DOHH2 (cell line): ENCODE data around the gene LCE1C.

Experiments
- H3F3A ChIP-seq: fragments of 200-600 bp; sonication (generic), shearing (Covaris generic); 2 replicates; pipeline ENCODE4 v1.6.0; 2016; ENCODE audit warnings: antibody characterized with exemption, mild to moderate bottlenecking; ENCODE audit not compliant: control insufficient read depth, insufficient read depth
- H3K27ac ChIP-seq: fragments of 200-600 bp; sonication (generic); 2 replicates; pipeline ENCODE4 v1.5.1; 2014; ENCODE audit warnings: low read depth, mild to moderate bottlenecking, low read length, moderate library complexity
- H3K27me3 ChIP-seq: fragments of 200-600 bp; sonication (generic); 2 replicates; pipeline ENCODE4 v1.6.1; 2014; ENCODE audit warnings: mild to moderate bottlenecking, low read length, mixed read lengths; ENCODE audit not compliant: control insufficient read depth
- H3K36me3 ChIP-seq: fragments of 200-600 bp; sonication (generic); 2 replicates; pipeline ENCODE4 v1.6.1; 2014; ENCODE audit warnings: mild to moderate bottlenecking, low read length, moderate library complexity, mixed read lengths; ENCODE audit not compliant: control insufficient read depth
- H3K4me1 ChIP-seq: fragments of 200-600 bp; sonication (generic); 2 replicates; pipeline ENCODE4 v1.6.1; 2014; ENCODE audit warnings: mild to moderate bottlenecking, low read length, mixed read lengths; ENCODE audit not compliant: control insufficient read depth
- H3K4me2 ChIP-seq: fragments of 200-600 bp; sonication (generic); 2 replicates; pipeline ENCODE4 v1.6.0; 2014; ENCODE audit warnings: mild to moderate bottlenecking, low read length, moderate library complexity
- H3K4me3 ChIP-seq: fragments of 200-600 bp; sonication (generic); 2 replicates; pipeline ENCODE4 v1.5.1; 2014; ENCODE audit warnings: mild to moderate bottlenecking, low read length, mixed read lengths
- H3K79me2 ChIP-seq: fragments of 200-600 bp; sonication (generic); 2 replicates; pipeline ENCODE4 v1.6.1; 2014; ENCODE audit warnings: mild to moderate bottlenecking, low read length, mixed read lengths; ENCODE audit not compliant: control insufficient read depth
- H3K9me2 ChIP-seq: fragments of 200-600 bp; sonication (generic); replicated peaks from 2 replicates; pipeline ENCODE4 v1.6.1; 2014; ENCODE audit warnings: mild to moderate bottlenecking, low read length, mixed read lengths; ENCODE audit not compliant: control insufficient read depth
- H3K9me3 ChIP-seq: fragments of 200-600 bp; sonication (generic); 2 replicates; pipeline ENCODE4 v1.6.1; 2014; ENCODE audit warnings: antibody characterized with exemption, low read length, mixed read lengths; ENCODE audit not compliant: control insufficient read depth, insufficient read depth
- H4K20me1 ChIP-seq: fragments of 200-600 bp; sonication (generic); 2 replicates; pipeline ENCODE4 v1.6.0; 2014; ENCODE audit warnings: low read depth, mild to moderate bottlenecking, antibody characterized with exemption, low read length, moderate library complexity; ENCODE audit not compliant: control insufficient read depth, insufficient read depth
- EZH2phosphoT487 ChIP-seq: fragments of 200-600 bp; sonication (generic); IDR thresholded peaks from 2 replicates; pipeline ENCODE4 v1.6.1; 2017; ENCODE audit warnings: borderline replicate concordance, mild to moderate bottlenecking, antibody characterized with exemption, low read length, moderate library complexity, mixed read lengths
- TF ChIP-seq, protein P1 (sequence below): fragments of 200-600 bp; sonication (generic); IDR thresholded peaks from one replicate; pipeline ENCODE4 v1.5.1; 2014; ENCODE audit warnings: antibody characterized with exemption, mild to moderate bottlenecking, low read depth, low read length; ENCODE audit not compliant: poor library complexity, severe bottlenecking

The LCE1C gene

DNA sequence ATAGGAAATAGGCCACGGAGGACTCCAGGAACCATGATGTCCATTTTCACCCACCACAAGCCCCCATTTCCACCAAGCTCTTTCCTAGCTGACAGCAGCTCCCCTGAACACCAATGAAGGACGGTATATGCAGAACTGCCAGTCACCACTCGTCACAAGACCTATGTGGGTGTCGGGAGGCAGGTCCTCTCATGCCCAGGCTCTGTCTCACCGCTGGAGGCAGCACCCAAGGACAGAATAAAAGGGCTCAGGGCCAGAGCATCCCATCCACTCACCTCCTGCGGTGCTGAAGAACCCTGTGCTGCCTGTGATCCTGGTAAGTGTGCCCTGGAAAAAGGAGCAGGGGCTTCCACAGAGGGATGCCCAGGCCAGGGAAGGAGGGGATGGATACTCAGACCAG lies 31.6 kb downstream of the LCE1C start, which contains the start of gene LCE1F:
TSS of gene LCE1F (plus strand) at position 266 of the 400 bp plus-strand sequence. CDS start 1,232 bp downstream, outside the sequence.
- Histone ChIP-seq H3K79me2 (no peaks in the 10 kb centered on the region), H3K36me3 (no peaks in the 10 kb centered on the region), H3K27me3 (no peaks in the 10 kb centered on the region), H3K4me3 (no peak within 1 kb of the TSS), H3K9me2 (no peaks in the 10 kb centered on the region), H3K27ac (no peak within 1 kb of the TSS), H3K4me2 (no peak within 1 kb of the TSS), H3F3A (no peaks in the 10 kb centered on the region), H3K4me1 (no peaks in the 10 kb centered on the region), H3K9me3 (no peaks in the 10 kb centered on the region), H4K20me1 (no peaks in the 10 kb centered on the region)
- TF ChIP-seq, protein P1, sequence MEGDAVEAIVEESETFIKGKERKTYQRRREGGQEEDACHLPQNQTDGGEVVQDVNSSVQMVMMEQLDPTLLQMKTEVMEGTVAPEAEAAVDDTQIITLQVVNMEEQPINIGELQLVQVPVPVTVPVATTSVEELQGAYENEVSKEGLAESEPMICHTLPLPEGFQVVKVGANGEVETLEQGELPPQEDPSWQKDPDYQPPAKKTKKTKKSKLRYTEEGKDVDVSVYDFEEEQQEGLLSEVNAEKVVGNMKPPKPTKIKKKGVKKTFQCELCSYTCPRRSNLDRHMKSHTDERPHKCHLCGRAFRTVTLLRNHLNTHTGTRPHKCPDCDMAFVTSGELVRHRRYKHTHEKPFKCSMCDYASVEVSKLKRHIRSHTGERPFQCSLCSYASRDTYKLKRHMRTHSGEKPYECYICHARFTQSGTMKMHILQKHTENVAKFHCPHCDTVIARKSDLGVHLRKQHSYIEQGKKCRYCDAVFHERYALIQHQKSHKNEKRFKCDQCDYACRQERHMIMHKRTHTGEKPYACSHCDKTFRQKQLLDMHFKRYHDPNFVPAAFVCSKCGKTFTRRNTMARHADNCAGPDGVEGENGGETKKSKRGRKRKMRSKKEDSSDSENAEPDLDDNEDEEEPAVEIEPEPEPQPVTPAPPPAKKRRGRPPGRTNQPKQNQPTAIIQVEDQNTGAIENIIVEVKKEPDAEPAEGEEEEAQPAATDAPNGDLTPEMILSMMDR: no peak
- TF ChIP-seq EZH2phosphoT487: no peak

DNA sequence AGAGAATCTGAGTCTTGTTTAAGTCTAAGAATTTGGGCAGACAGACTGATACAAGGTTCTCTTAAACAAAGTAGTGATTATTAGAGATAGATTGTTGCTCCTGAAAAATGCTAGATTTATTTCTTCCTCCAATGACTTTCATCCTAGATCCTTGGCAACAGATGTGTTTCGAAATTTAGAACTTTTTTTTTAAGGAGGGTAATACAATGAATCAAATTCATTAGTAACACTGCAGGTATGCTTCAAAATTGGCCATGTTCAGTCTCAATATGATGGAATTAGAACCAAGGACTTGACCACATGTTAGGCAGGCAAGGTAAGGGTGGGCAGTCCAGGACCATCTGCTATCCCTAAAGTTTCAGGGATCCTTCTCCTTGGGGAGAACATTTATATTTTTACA lies 36.0 kb downstream of the LCE1C start:
- no peak for TF ChIP-seq EZH2phosphoT487
- Histone ChIP-seq H3K4me1 (no peaks in the 10 kb centered on the region), H3K4me3 (no peak overlapping the region), H3K27me3 (no peaks in the 10 kb centered on the region; the same call in 1 of the 2 replicates), H3K79me2 (no peaks in the 10 kb centered on the region), H3F3A (no peaks in the 10 kb centered on the region), H4K20me1 (no peaks in the 10 kb centered on the region), H3K36me3 (no peaks in the 10 kb centered on the region), H3K9me2 (no peaks in the 10 kb centered on the region), H3K27ac (no peak overlapping the region), H3K4me2 (no peak overlapping the region), H3K9me3 (no peaks in the 10 kb centered on the region)

- Histone ChIP-seq H4K20me1 (no peaks in the 10 kb centered on the region), H3K27me3 (no peaks in the 10 kb centered on the region; the same call in 1 of the 2 replicates), H3K4me3 (no peak overlapping the region), H3K9me2 (no peaks in the 10 kb centered on the region), H3K79me2 (no peaks in the 10 kb centered on the region), H3K27ac (no peak overlapping the region), H3K36me3 (no peaks in the 10 kb centered on the region), H3K4me2 (no peak overlapping the region), H3K9me3 (no peaks in the 10 kb centered on the region), H3F3A (no peaks in the 10 kb centered on the region), H3K4me1 (no peaks in the 10 kb centered on the region)
- TF ChIP-seq, protein P1: no peak
- TF ChIP-seq EZH2phosphoT487: no peak
Measured at GRCh38 chr1:152768847-152769533, 37.5 kb downstream of the LCE1C start.

DNA sequence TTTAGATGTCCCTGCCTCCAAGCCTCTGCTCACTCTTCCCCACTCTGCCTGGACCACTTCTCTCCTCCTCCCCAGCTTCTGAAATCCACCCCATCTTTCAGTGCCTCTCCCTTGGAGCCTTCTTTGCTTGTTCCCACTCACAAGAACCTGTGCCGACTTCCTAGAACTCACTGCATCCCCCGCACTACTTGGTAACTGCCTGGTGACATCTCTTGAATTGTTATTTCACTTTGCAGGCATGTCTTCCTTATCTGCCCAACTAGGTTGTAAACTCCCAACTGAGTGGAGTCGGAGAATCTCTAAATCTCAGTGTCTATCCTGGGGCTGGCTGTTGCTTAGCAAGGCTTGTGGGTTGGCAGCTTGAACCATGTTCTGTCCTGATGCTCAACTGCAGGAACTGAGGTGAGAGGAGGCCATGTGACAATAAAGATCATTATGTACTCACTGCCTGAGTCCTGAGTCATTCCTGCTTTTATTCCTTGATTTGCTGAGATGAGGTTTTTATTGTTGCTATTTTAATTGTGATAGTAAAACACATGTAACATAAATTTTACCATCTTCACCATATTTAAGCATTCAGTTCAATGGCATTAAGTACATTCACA lies 44.7 kb downstream of the LCE1C start:
- H3K79me2 ChIP-seq: no peaks in the 10 kb centered on the region
- no peak overlapping the region for H3K4me3 ChIP-seq
- no peaks in the 10 kb centered on the region; the same call in 1 of the 2 replicates for H3K27me3 ChIP-seq
- H3K9me2 ChIP-seq: no peaks in the 10 kb centered on the region
- no peaks in the 10 kb centered on the region for H3K9me3 ChIP-seq
- no peaks in the 10 kb centered on the region for H4K20me1 ChIP-seq
- no peaks in the 10 kb centered on the region for H3K36me3 ChIP-seq
- no peak for TF ChIP-seq EZH2phosphoT487
- TF ChIP-seq, protein P1: no peak
- H3K4me1 ChIP-seq: no peaks in the 10 kb centered on the region
- H3K4me2 ChIP-seq: no peak overlapping the region
- no peak overlapping the region for H3K27ac ChIP-seq
- no peaks in the 10 kb centered on the region for H3F3A ChIP-seq
